Tibial nerve (tissue), 3 donors: ENCODE results near the gene ARMC7.

Experiments used
- CTCF ChIP-seq, 5 experiments: fragments of 200-600 bp in 3 of 5; fragments of 450-650 bp in 2 of 5; sonication (generic) in 3 of 5; IDR thresholded peaks; one replicate each; pipeline ENCODE4 v1.5.1; 2016 to 2019; ENCODE audit warnings: antibody characterized with exemption in 5 of 5, mild to moderate bottlenecking in 3 of 5, moderate library complexity in 2 of 5
- POLR2A ChIP-seq, 2 donors: fragments of 450-650 bp; IDR thresholded peaks; one replicate each; pipeline ENCODE4 v1.6.1; 2017; ENCODE audit warnings: antibody characterized with exemption in 2 of 2, mild to moderate bottlenecking in 2 of 2, moderate library complexity in 2 of 2

GRCh38 chr17:75084039-75084660, 25.6 kb upstream of the ARMC7 start:
- TF ChIP-seq CTCF (IDR thresholded peaks at IDR 0.05) (no peak), POLR2A (IDR thresholded peaks at IDR 0.05) (no peak)
